Mucosa of descending colon (tissue), 3 donors: Measurements from ENCODE around the gene VWA1. TPM values are rescaled to one million over a fixed set of nuclear protein-coding genes. Genes with fewer than 3 reads are reported as not detected.
"Not testable (repeated sequence)": the region's sequence is repeated elsewhere in the genome, so short reads cannot be mapped to it uniquely, and the experiment has no call there.

ENCODE experiments used
- ATAC-seq: fragments of 200-7000 bp; cut with Tn5 transposase; one replicate; pipeline ENCODE4 v1.9.1; 2020; ENCODE audit warnings: mild to moderate bottlenecking, moderate library complexity
- DNase-seq, 3 donors: peaks; one replicate each; pipeline ENCODE4 v3.0.0-alpha.2; 2020
- H3K36me3 ChIP-seq: fragments of 200-600 bp; one replicate; pipeline ENCODE4 v1.8.0; 2021; ENCODE audit warnings: low read depth, mild to moderate bottlenecking
- H3K4me1 ChIP-seq: fragments of 200-600 bp; one replicate; pipeline ENCODE4 v1.8.0; 2021; ENCODE audit warnings: low read depth, mild to moderate bottlenecking
- H3K4me3 ChIP-seq: fragments of 200-600 bp; one replicate; pipeline ENCODE4 v1.8.0; 2021; ENCODE audit warnings: mild to moderate bottlenecking
- H3K9me3 ChIP-seq: fragments of 200-600 bp; one replicate; pipeline ENCODE4 v1.8.0; 2021; ENCODE audit warnings: mild to moderate bottlenecking
- CTCF ChIP-seq: fragments of 200-600 bp; IDR thresholded peaks from one replicate; pipeline ENCODE4 v1.8.0; 2022; ENCODE audit warnings: antibody characterized with exemption, mild to moderate bottlenecking
- intact Hi-C, 2 donors: fragments of 100-400 bp; cut with DNase I in 1 of 2; cut with micrococcal nuclease in 1 of 2; formaldehyde crosslinking; loops; one replicate each; pipeline versions ENCODE4 v1.11.0 to v1.11.1; 2022; cut with DNase I, micrococcal nuclease
- total RNA-seq, 3 donors: library from RNA; stranded (reverse); fragmentation: NEBNext Ultra II Directional in 2 of 3; extraction: Animal tissue kit (Norgen Biotek cat#: 25700) in 2 of 3; gene quantifications; one replicate each; pipeline versions ENCODE4 v1.2.1 to v1.2.4, GENCODE V29; 2021 to 2023
- donor health status: DM: no; HTN: no; CAD: no; lungs with moderate emphysema.
- donor health status: DM: no; HTN: no; CAD: no.
- donor health status: DM: no; HTN: yes; CAD: no.

Gene VWA1
- total RNA-seq, 3 donors from 2014 or later = 38.5 to 89.4 (median 74.3) TPM

GRCh38 chr1:1425753-1426495 is 9.6 kb upstream of the VWA1 start:
- no peaks in the 10 kb centered on the region for H3K9me3 ChIP-seq
- H3K4me3 ChIP-seq = no peak overlapping the region
- no peak for TF ChIP-seq CTCF
- DNase-seq = peak in 1 of 3 donors; percentile 50
- H3K36me3 ChIP-seq = no peaks in the 10 kb centered on the region
- peak; percentile 10 for ATAC-seq
- intact Hi-C loops = no loop called here
- peaks cover 5% of the 10 kb centered on the region for H3K4me1 ChIP-seq

GRCh38 chr1:1426496-1427105 is 8.9 kb upstream of the VWA1 start:
- TF ChIP-seq CTCF = no peak
- intact Hi-C loops = no loop called here
- Histone ChIP-seq H3K4me1 (peaks cover 9% of the 10 kb centered on the region), H3K9me3 (no peaks in the 10 kb centered on the region), H3K4me3 (no peak overlapping the region), H3K36me3 (no peaks in the 10 kb centered on the region)
- no peak for ATAC-seq
- peak in 1 of 3 donors; percentile 22 for DNase-seq

GRCh38 chr1:1427106-1427819 is 8.2 kb upstream of the VWA1 start:
- no peaks in the 10 kb centered on the region for H3K36me3 ChIP-seq
- H3K4me1 ChIP-seq = peaks cover 16% of the 10 kb centered on the region
- H3K4me3 ChIP-seq = no peak overlapping the region
- no peak for ATAC-seq
- no peak for TF ChIP-seq CTCF
- peak in 1 of 3 donors; percentile 56 for DNase-seq
- intact Hi-C loops = no loop called here
- H3K9me3 ChIP-seq = no peaks in the 10 kb centered on the region

GRCh38 chr1:1427820-1428148 is 7.7 kb upstream of the VWA1 start:
- DNase-seq (no peak), ATAC-seq (no peak)
- intact Hi-C loops = no loop called here
- peaks cover 21% of the 10 kb centered on the region for H3K4me1 ChIP-seq
- H3K36me3 ChIP-seq = no peaks in the 10 kb centered on the region
- no peaks in the 10 kb centered on the region for H3K9me3 ChIP-seq
- no peak for TF ChIP-seq CTCF
- H3K4me3 ChIP-seq = no peak overlapping the region

- DNase-seq (peak in 1 of 3 donors; percentile 44), ATAC-seq (no peak)
- peaks cover 24% of the 10 kb centered on the region for H3K4me1 ChIP-seq
These were observed 7.3 kb upstream of the VWA1 start for GRCh38 chr1:1428174-1428573.

GRCh38 chr1:1428967-1429366 is 6.5 kb upstream of the VWA1 start:
- H3K4me3 ChIP-seq, DNase-seq, intact Hi-C loops, H3K36me3 ChIP-seq, ATAC-seq, H3K9me3 ChIP-seq: not testable (repeated sequence)
- peaks cover 32% of the 10 kb centered on the region for H3K4me1 ChIP-seq

More at GRCh38 chr1:1428174-1428573, 7.3 kb upstream of the VWA1 start:
- TF ChIP-seq CTCF = no peak
- Histone ChIP-seq H3K9me3 (no peaks in the 10 kb centered on the region), H3K36me3 (no peaks in the 10 kb centered on the region), H3K4me3 (no peak overlapping the region)
- intact Hi-C loops = no loop called here
